Aorta (tissue), 5 donors: ENCODE measurements around the gene TXNRD2. TPM values are rescaled to one million over a fixed set of nuclear protein-coding genes. Genes with fewer than 3 reads are reported as not detected.
A peak's percentile ranks its signal among the peaks of the same experiment; 100 is the strongest.

Experiments
- ATAC-seq: fragments of 200-7000 bp; cut with Tn5 transposase; one replicate; pipeline ENCODE4 v1.9.1; 2022; ENCODE audit warnings: moderate library complexity; ENCODE audit not compliant: low FRiP score
- DNase-seq, 2 donors: peaks; one replicate each; pipeline ENCODE4 v3.0.0-alpha.2; 2020
- H3K27ac ChIP-seq, 2 donors: one replicate each; pipeline ENCODE4 v1.5.1; 2013; ENCODE audit warnings: low read length in 2 of 2, mild to moderate bottlenecking in 2 of 2, moderate library complexity in 2 of 2, control low read depth in 1 of 2, inconsistent platforms in 1 of 2, low read depth in 1 of 2
- H3K27me3 ChIP-seq, 2 donors: one replicate each; pipeline ENCODE4 v1.6.1; 2013; ENCODE audit warnings: control low read depth in 1 of 2, low read length in 1 of 2, mild to moderate bottlenecking in 1 of 2, moderate library complexity in 1 of 2; ENCODE audit not compliant: insufficient read depth in 2 of 2, control insufficient read depth in 1 of 2
- H3K36me3 ChIP-seq, 2 donors: one replicate each; pipeline ENCODE4 v1.6.1; 2013; ENCODE audit warnings: control low read depth in 1 of 2, low read length in 1 of 2, mild to moderate bottlenecking in 1 of 2; ENCODE audit not compliant: insufficient read depth in 2 of 2, control insufficient read depth in 1 of 2
- H3K4me1 ChIP-seq, 2 donors: one replicate each; pipeline ENCODE4 v1.6.1; 2013; ENCODE audit warnings: low read length in 2 of 2, control low read depth in 1 of 2, mild to moderate bottlenecking in 1 of 2, moderate library complexity in 1 of 2; ENCODE audit not compliant: insufficient read depth in 2 of 2, control insufficient read depth in 1 of 2
- H3K4me3 ChIP-seq, 2 donors: one replicate each; pipeline ENCODE4 v1.5.1; 2013; ENCODE audit warnings: low read length in 2 of 2, control low read depth in 1 of 2, mild to moderate bottlenecking in 1 of 2
- H3K9me3 ChIP-seq: one replicate; pipeline ENCODE4 v1.6.1; 2013; ENCODE audit warnings: mild to moderate bottlenecking, low read length; ENCODE audit not compliant: control insufficient read depth
- WGBS, 2 donors: extraction: QIAGEN DNeasy Blood & Tissue Kit; methylation state at CpG; one replicate each; pipeline ENCODE4 v1.1.7; 2013; 5-methylcytosine and 5-hydroxymethylcytosine counted together
- intact Hi-C, 2 donors: fragments of 100-400 bp; cut with DNase I; formaldehyde crosslinking; loops; one replicate each; pipeline versions ENCODE4 v1.14.2 to v1.15.0; 2022
- polyA plus RNA-seq, 2 donors: library from polyadenylated mRNA; stranded (reverse); fragments of 200-250 nt; gene quantifications; one replicate each; pipeline ENCODE4 v1.2.3, GENCODE V29; 2013
- total RNA-seq, 2 donors: library from RNA; stranded (reverse); fragmentation: NEBNext Ultra II Directional; extraction: Animal tissue kit (Norgen Biotek cat#: 25700); gene quantifications; one replicate each; pipeline ENCODE4 v1.2.1, GENCODE V29; 2021
- donor health status: healthy with polysubstance abuse.
- donor health status: Bipolar disorder and iron deficiency.
- donor health status: DM: no; HTN: no; CAD: no.
- donor health status: DM: no; HTN: no; CAD: no.
- donor health status: DM: yes; HTN: yes; CAD: no.

The TXNRD2 gene
- total and polyA plus RNA-seq, 4 donors: 13.3 to 59.0 (median 25.2) TPM

- 86 to 89% methylated on average over 13 of the region's 13 CpGs for WGBS, 2 donors
- ATAC-seq (no peak), DNase-seq (no peak)
- intact Hi-C loops: loop anchor here in 1 of 2 donors (5.0 kb wide), 1 partner anchor 154 kb away; no protein-coding TSS in a partner anchor
- H3K4me1 ChIP-seq: no peaks in the 10 kb centered on the region
- no peak overlapping the region for H3K27ac ChIP-seq
- H3K27me3 ChIP-seq: no peaks in the 10 kb centered on the region
- H3K4me3 ChIP-seq: no peak overlapping the region
- no peaks in the 10 kb centered on the region for H3K9me3 ChIP-seq
- peaks cover 0 to 2% of the 10 kb centered on the region in 2 donors for H3K36me3 ChIP-seq
Measured at GRCh38 chr22:19900707-19901436, 40.7 kb downstream of the TXNRD2 start.

DNA sequence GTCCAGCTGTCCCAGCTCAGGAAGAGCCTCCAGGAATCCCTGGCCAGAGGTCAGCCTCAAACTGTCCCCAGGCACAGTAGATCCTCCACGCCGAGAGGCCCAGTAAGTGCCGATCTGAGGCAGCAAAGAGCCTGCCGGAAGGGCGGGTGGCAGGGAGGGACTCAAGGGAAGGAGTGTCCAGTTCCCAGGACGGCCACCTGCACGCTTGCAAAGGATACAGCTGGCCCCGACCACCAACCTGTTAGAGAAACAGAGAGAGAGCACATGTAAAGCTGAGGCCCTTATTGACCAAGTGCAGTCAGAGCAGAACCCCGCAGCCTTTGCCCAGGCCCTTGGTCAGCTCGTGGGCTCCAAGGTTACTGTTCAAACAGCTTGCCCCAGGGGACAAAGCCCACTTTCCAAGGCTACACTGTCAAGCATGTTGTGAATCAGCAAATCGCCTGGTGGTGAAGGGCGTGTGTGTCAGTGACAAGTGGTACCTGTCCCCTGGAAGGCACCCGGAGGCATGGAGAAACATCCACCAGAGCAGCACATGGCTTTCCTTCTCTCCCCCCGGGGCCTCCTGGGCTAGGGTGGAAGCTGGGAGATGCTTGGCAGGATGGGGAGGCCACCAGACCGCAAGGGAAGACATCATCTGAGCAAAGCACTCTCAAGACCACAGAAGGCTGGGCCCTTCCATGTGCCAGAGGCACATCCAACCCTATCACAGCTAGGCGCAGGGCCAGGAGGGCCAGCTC is 42.6 kb downstream of the TXNRD2 start:
- DNase-seq: no peak

DNA sequence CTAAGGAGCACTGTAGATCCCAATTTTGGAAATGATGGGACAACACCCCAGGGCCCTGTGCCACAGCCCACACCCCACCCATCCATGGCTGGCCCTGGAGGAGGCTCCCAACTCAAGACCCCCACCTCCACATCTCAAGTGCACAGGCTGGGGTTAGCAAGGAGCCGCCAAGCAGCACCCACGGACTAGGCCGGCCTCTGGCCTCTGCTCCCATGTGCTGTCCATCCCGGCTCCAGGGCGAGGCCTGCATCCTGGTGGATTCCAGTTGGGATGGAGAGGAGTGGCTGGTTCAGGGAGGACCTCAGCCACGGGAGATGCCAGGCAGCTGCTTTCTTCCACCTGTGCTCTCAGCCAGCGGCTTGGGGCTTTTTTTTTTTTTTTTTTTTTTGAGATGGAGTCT is 43.5 kb downstream of the TXNRD2 start:
- WGBS, 2 donors: 94 to 96% methylated on average over 7 of the region's 7 CpGs
- peaks cover 0 to 2% of the 10 kb centered on the region in 2 donors for H3K36me3 ChIP-seq

More for the DNA sequence above, 42.6 kb downstream of the TXNRD2 start:
- intact Hi-C loops: no loop called here
- Histone ChIP-seq H3K4me3 (no peak overlapping the region), H3K27ac (no peak overlapping the region), H3K36me3 (peaks cover 0 to 2% of the 10 kb centered on the region in 2 donors), H3K27me3 (no peaks in the 10 kb centered on the region), H3K4me1 (no peaks in the 10 kb centered on the region), H3K9me3 (no peaks in the 10 kb centered on the region)
- ATAC-seq: no peak
- WGBS, 2 donors: 88 to 92% methylated on average over 16 of the region's 16 CpGs

GRCh38 chr22:19897726-19898125 is 43.9 kb downstream of the TXNRD2 start:
- Histone ChIP-seq H3K27me3 (no peaks in the 10 kb centered on the region), H3K4me1 (no peaks in the 10 kb centered on the region), H3K9me3 (no peaks in the 10 kb centered on the region), H3K4me3 (no peak overlapping the region), H3K36me3 (peaks cover 0 to 2% of the 10 kb centered on the region in 2 donors), H3K27ac (no peak overlapping the region)
- ATAC-seq: no peak
- DNase-seq: no peak
- intact Hi-C loops: no loop called here
- 89 to 94% methylated on average over 16 of the region's 16 CpGs for WGBS, 2 donors

More for the DNA sequence above, 43.5 kb downstream of the TXNRD2 start:
- DNase-seq (no peak), ATAC-seq (no peak)
- Histone ChIP-seq H3K27me3 (no peaks in the 10 kb centered on the region), H3K4me1 (no peaks in the 10 kb centered on the region), H3K4me3 (no peak overlapping the region), H3K27ac (no peak overlapping the region), H3K9me3 (no peaks in the 10 kb centered on the region)
- intact Hi-C loops: no loop called here

DNA sequence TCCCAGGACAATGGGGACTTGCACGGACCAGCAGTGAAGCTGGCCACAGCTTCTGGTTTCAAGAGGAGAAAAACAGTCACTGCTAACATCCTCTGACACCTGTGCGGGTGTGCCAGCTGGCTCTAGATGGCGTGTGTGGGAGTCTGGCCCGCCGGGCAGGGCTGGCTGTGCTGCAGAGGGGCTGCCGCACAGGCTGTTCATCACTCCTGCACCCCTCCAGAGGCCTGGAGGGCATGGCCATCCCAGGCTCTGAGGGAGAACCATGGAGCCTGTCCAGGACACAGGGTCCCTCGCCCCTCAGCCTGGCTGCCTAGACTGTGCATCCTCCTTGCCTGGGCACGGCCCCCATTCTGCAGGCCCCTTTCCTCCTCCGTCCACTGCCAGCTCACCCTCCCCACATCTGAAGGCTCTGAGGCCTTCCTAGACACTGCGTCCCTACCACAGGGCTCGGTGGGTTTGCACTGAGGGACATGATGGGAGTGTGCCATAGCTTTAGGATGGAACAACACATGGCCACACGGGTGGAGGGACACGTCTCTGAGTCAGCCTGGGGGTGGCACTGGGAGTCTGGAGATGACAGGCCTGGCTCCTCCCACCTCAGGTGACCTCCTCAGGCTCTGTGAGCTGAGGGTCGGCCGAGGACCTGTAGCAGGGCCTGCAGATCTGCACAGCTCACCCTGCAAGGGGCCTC is 44.8 kb downstream of the TXNRD2 start:
- Histone ChIP-seq H3K4me3 (no peak overlapping the region), H3K9me3 (no peaks in the 10 kb centered on the region), H3K4me1 (no peaks in the 10 kb centered on the region), H3K27ac (no peak overlapping the region), H3K27me3 (no peaks in the 10 kb centered on the region), H3K36me3 (peaks cover 0 to 2% of the 10 kb centered on the region in 2 donors)
- ATAC-seq (peak; percentile 6), DNase-seq (no peak)
- WGBS, 2 donors: 81 to 84% methylated on average over 15 of the region's 15 CpGs
- intact Hi-C loops: no loop called here

- no peaks in the 10 kb centered on the region for H3K4me1 ChIP-seq
- H3K9me3 ChIP-seq: no peaks in the 10 kb centered on the region
- H3K4me3 ChIP-seq: no peak overlapping the region
- no peak overlapping the region for H3K27ac ChIP-seq
- 93 to 95% methylated on average over 23 of the region's 23 CpGs for WGBS, 2 donors
- DNase-seq (no peak), ATAC-seq (no peak)
- H3K36me3 ChIP-seq: no peaks in the 10 kb centered on the region
- no peaks in the 10 kb centered on the region for H3K27me3 ChIP-seq
- intact Hi-C loops: no loop called here
Measured at GRCh38 chr22:19895160-19895849, 46.3 kb downstream of the TXNRD2 start.

GRCh38 chr22:19893363-19893762 is 48.3 kb downstream of the TXNRD2 start:
- Histone ChIP-seq H3K4me1 (no peaks in the 10 kb centered on the region), H3K27ac (no peak overlapping the region), H3K9me3 (no peaks in the 10 kb centered on the region), H3K4me3 (no peak overlapping the region), H3K27me3 (no peaks in the 10 kb centered on the region), H3K36me3 (no peaks in the 10 kb centered on the region)
- intact Hi-C loops: no loop called here
- ATAC-seq: no peak
- DNase-seq: no peak
- 81 to 87% methylated on average over 15 of the region's 15 CpGs for WGBS, 2 donors

DNA sequence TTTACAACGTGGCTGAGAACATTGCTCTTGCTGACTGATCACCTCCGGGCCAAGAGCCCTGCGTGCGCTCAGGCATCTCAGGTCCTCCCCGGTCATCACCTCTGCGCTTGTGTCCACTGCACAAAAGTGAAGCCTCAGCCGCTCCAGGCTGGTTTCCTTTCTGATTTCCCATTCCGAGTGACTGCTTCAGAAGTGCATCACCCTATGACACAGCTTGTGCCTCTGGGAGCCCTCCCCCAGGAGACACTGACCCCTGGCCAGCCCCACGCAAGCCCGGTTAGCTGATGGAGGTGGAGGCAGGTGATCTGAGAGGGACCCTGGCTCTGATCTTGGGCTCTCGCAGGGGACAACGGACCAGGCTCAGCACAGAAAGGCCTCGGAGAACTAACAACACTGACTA is 48.7 kb downstream of the TXNRD2 start:
- intact Hi-C loops: no loop called here
- H3K4me3 ChIP-seq: no peak overlapping the region
- H3K27ac ChIP-seq: no peak overlapping the region
- DNase-seq (no peak), ATAC-seq (no peak)
- H3K4me1 ChIP-seq: no peaks in the 10 kb centered on the region
- no peaks in the 10 kb centered on the region for H3K27me3 ChIP-seq
- H3K36me3 ChIP-seq: no peaks in the 10 kb centered on the region
- 85 to 86% methylated on average over 13 of the region's 13 CpGs for WGBS, 2 donors
- no peaks in the 10 kb centered on the region for H3K9me3 ChIP-seq
